Measurements from ENCODE around the gene MGRN1. TPM values are rescaled to one million over a fixed set of nuclear protein-coding genes. Genes with fewer than 3 reads are reported as not detected.

Gene MGRN1
- total and polyA plus RNA-seq, 2 donors (not counting 3 experiments of a cell fraction or from before 2014, with no cell fraction given): 15.6 to 73.0 TPM

- Histone ChIP-seq H3K9me3 (replicated peaks; ENCODE audit: control insufficient read depth, insufficient read depth, low read length) (no peaks in the 10 kb centered on the region), H3K27me3 (ENCODE audit: control insufficient read depth in 2 of 2, insufficient read depth in 2 of 2, low read length in 2 of 2) (no peaks in the 10 kb centered on the region), H3K4me2 (ENCODE audit: insufficient read depth, low read length) (no peak overlapping the region), H3K4me3 (replicated peaks in 1 of 3; ENCODE audit: insufficient read depth in 1 of 3, low read depth in 1 of 3, low read length in 3 of 3) (no peak overlapping the region), H4K20me1 (replicated peaks; ENCODE audit: control insufficient read depth, extremely low read depth, insufficient read depth, low read length) (no peaks in the 10 kb centered on the region), H3K36me3 (ENCODE audit: control insufficient read depth in 2 of 2, extremely low read depth in 1 of 2, insufficient read depth in 2 of 2, low read length in 2 of 2) (peaks cover under 1 to 23% of the 10 kb centered on the region in 2 experiments), H3K9me1 (replicated peaks; ENCODE audit: control insufficient read depth, extremely low read depth, insufficient read depth, low read length) (no peaks in the 10 kb centered on the region), H3K79me2 (ENCODE audit: control insufficient read depth, insufficient read depth, low read length) (peaks cover 9% of the 10 kb centered on the region), H3K27ac (ENCODE audit: insufficient read depth, low read depth, low read length) (no peak overlapping the region), H3K9ac (replicated peaks; ENCODE audit: extremely low read depth, insufficient read depth, low read length) (no peak overlapping the region), H3K4me1 (ENCODE audit: control insufficient read depth, extremely low read depth, insufficient read depth, low read length) (peaks cover under 1% of the 10 kb centered on the region), H2AFZ (ENCODE audit: low read depth, low read length) (no peak overlapping the region)
- POLR2A ChIA-PET: no interaction called here
- intact Hi-C loops (cut with micrococcal nuclease): no loop called here
- no TSS peak for BruUV-seq (replicated peaks)
- TF ChIP-seq CTCF (IDR thresholded peaks at IDR 0.05; ENCODE audit: extremely low read depth in 1 of 2, insufficient read depth in 1 of 2, low read depth in 1 of 2, low read length in 2 of 2): no peak
- no peak for TF ChIP-seq POLR2AphosphoS5 (IDR thresholded peaks at IDR 0.05; ENCODE audit: insufficient read depth, low read depth, low read length)
- TF ChIP-seq POLR2A (IDR thresholded peaks at IDR 0.05; ENCODE audit: low read depth, low read length): no peak
- no peak for TF ChIP-seq GATA2 (IDR thresholded peaks at IDR 0.05; ENCODE audit: insufficient read depth, insufficient read length, low read depth, low read length)
- TF ChIP-seq JUN (IDR thresholded peaks at IDR 0.05; ENCODE audit: borderline replicate concordance, insufficient read depth, insufficient read length, low read depth): no peak
- TF ChIP-seq FOS (IDR thresholded peaks at IDR 0.05; ENCODE audit: borderline replicate concordance, insufficient read depth, low read length): no peak
- TF ChIP-seq MAX (IDR thresholded peaks at IDR 0.05; ENCODE audit: insufficient read depth, insufficient read length): no peak
- no peak for TF ChIP-seq EZH2 (IDR thresholded peaks at IDR 0.05; ENCODE audit: borderline replicate concordance, low read depth, low read length, severe bottlenecking)
- no peak for TF ChIP-seq MYC (IDR thresholded peaks at IDR 0.05; ENCODE audit: low read depth, low read length)
- FAIRE-seq (no peak), DNase-seq (ENCODE audit: low read depth, low spot score) (no peak)
- CTCF ChIA-PET: interaction anchor here (0.9 kb wide), 1 partner anchor 80 kb away, joined by 3 read pairs; no protein-coding TSS in a partner anchor
- dilution Hi-C loops (cut with MboI; ENCODE audit: extremely low pct_ligation_motif_present, low sequenced_read_pairs): no loop called here
Measured at GRCh38 chr16:4729876-4730275, 105.2 kb downstream of the MGRN1 start.

All from endothelial cell of umbilical vein (primary cell).